HCT116 (cell line): ENCODE data around the gene SCARF1. TPM values are rescaled to one million over a fixed set of nuclear protein-coding genes. Genes with fewer than 3 reads are reported as not detected.

Experiments used
- ATAC-seq: fragments of 200-7000 bp; cut with Tn5 transposase; 2 replicates; pipeline ENCODE4 v1.9.1; 2020; ENCODE audit warnings: mild to moderate bottlenecking, moderate library complexity
- BruUV-seq: library from RNA; stranded (reverse); fragments of 400-500 nt; replicated peaks from 2 replicates; lab custom pipeline; 2021; lab: Mats Ljungman, UMichigan
- CTCF ChIA-PET: fragments of 300-600 bp; sonication (Branson Sonifier 250); formaldehyde crosslinking; loops from one replicate; lab custom pipeline; 2021; ENCODE audit warnings: antibody characterized with exemption; lab: Charles Lee
- POLR2A ChIA-PET: fragments of 300-600, 350-600 bp; sonication (Branson Sonifier 250); formaldehyde crosslinking; loops from one replicate; lab custom pipeline; 2021; ENCODE audit warnings: antibody characterized with exemption; lab: Charles Lee
- RAD21 ChIA-PET, 2 experiments: fragments of 300-600 bp; sonication (Branson Sonifier 250); formaldehyde crosslinking; loops; one replicate each; lab custom pipeline; 2023; ENCODE audit warnings: low total read pairs in 2 of 2; ENCODE audit not compliant: uncharacterized antibody in 2 of 2, unreplicated experiment in 2 of 2, low non-redundant PET in 1 of 2; lab: Charles Lee
- DNase-seq: peaks from one replicate; pipeline ENCODE4 v3.0.0-alpha.2; 2010; ENCODE audit warnings: low read depth, low spot score
- H2AFZ ChIP-seq: fragments of 200-600 bp; shearing (Covaris generic), sonication (generic); 2 replicates; pipeline ENCODE4 v1.6.1; 2017; ENCODE audit warnings: low read depth, mixed run types, mixed read lengths, antibody characterized with exemption, low read length; ENCODE audit not compliant: poor library complexity, severe bottlenecking
- H3K27ac ChIP-seq: 2 replicates; pipeline ENCODE4 v1.5.1; 2012; ENCODE audit warnings: low read depth, low read length
- H3K27me3 ChIP-seq: fragments of 200-600 bp; sonication (generic); 2 replicates; pipeline ENCODE4 v1.6.1; 2016; ENCODE audit warnings: mixed run types, low read length, mixed read lengths; ENCODE audit not compliant: insufficient read depth
- H3K36me3 ChIP-seq, 2 experiments: fragments of 200-500 bp in 1 of 2; fragments of 200-600 bp in 1 of 2; sonication (Bioruptor generic) in 1 of 2; sonication (generic) in 1 of 2; 2 replicates each; pipeline versions ENCODE4 v1.5.1 to v1.6.1; 2014 to 2016; ENCODE audit warnings: low read length in 2 of 2, inconsistent platforms in 1 of 2, mixed read lengths in 1 of 2, mixed run types in 1 of 2; ENCODE audit not compliant: insufficient read depth in 2 of 2, control insufficient read depth in 1 of 2
- H3K4me1 ChIP-seq, 2 experiments: fragments of 200-600 bp in 1 of 2; sonication (generic) in 1 of 2; 2 replicates each; pipeline versions ENCODE4 v1.5.1 to v1.6.1; 2012 to 2017; ENCODE audit warnings: low read length in 2 of 2, inconsistent platforms in 1 of 2, mild to moderate bottlenecking in 1 of 2, mixed read lengths in 1 of 2, mixed run types in 1 of 2, moderate library complexity in 1 of 2; ENCODE audit not compliant: insufficient read depth in 2 of 2, control insufficient read depth in 1 of 2
- H3K4me2 ChIP-seq: fragments of 200-600 bp; sonication (generic); 2 replicates; pipeline ENCODE4 v1.6.1; 2017; ENCODE audit warnings: mixed run types, low read length, mixed read lengths
- H3K4me3 ChIP-seq, 2 experiments: fragments of 200-600 bp in 1 of 2; sonication (generic) in 1 of 2; replicated peaks in 1 of 2; 2 replicates each; pipeline ENCODE4 v1.5.1; 2011 to 2016; ENCODE audit warnings: low read length in 2 of 2, control low read depth in 1 of 2, low read depth in 1 of 2, mild to moderate bottlenecking in 1 of 2, mixed read lengths in 1 of 2, mixed run types in 1 of 2
- H3K79me2 ChIP-seq: fragments of 200-600 bp; sonication (generic); 2 replicates; pipeline ENCODE4 v1.6.1; 2017; ENCODE audit warnings: mild to moderate bottlenecking, mixed run types, low read length, moderate library complexity, mixed read lengths; ENCODE audit not compliant: insufficient read depth
- H3K9ac ChIP-seq: fragments of 200-600 bp; sonication (generic); 2 replicates; pipeline ENCODE4 v1.6.1; 2016; ENCODE audit warnings: low read length, mixed read lengths
- H3K9me2 ChIP-seq: fragments of 200-600 bp; sonication (generic), shearing (Covaris generic); 2 replicates; pipeline ENCODE4 v1.6.1; 2017; ENCODE audit warnings: mixed run types, mild to moderate bottlenecking, moderate library complexity; ENCODE audit not compliant: insufficient read depth
- H3K9me3 ChIP-seq, 2 experiments: fragments of 200-500 bp in 1 of 2; fragments of 200-600 bp in 1 of 2; sonication (Bioruptor generic) in 1 of 2; sonication (generic) in 1 of 2; 2 replicates each; pipeline ENCODE4 v1.6.1; 2014 to 2017; ENCODE audit warnings: low read length in 2 of 2, mixed read lengths in 2 of 2, inconsistent platforms in 1 of 2, low read depth in 1 of 2, mild to moderate bottlenecking in 1 of 2, mixed run types in 1 of 2, moderate library complexity in 1 of 2; ENCODE audit not compliant: control insufficient read depth in 1 of 2, insufficient read depth in 1 of 2
- H4K20me1 ChIP-seq: fragments of 200-600 bp; sonication (generic), shearing (Covaris generic); 2 replicates; pipeline ENCODE4 v1.6.1; 2017; ENCODE audit warnings: mixed run types, mild to moderate bottlenecking, moderate library complexity; ENCODE audit not compliant: insufficient read depth
- ATF3 ChIP-seq: IDR thresholded peaks from 2 replicates; pipeline ENCODE4 v1.6.1; 2012
- REST ChIP-seq: IDR thresholded peaks from 2 replicates; pipeline ENCODE4 v1.6.1; 2012; ENCODE audit warnings: low read depth
- SP1 ChIP-seq: IDR thresholded peaks from 2 replicates; pipeline ENCODE4 v1.6.1; 2012; ENCODE audit warnings: low read depth
- SRF ChIP-seq: IDR thresholded peaks from 2 replicates; pipeline ENCODE4 v1.6.1; 2012; ENCODE audit warnings: low read depth
- ZFX ChIP-seq: fragments of 450-650 bp; IDR thresholded peaks from 2 replicates; pipeline ENCODE4 v1.6.1; 2017
- intact Hi-C: fragments of 100-400 bp; cut with micrococcal nuclease; formaldehyde crosslinking; loops from 2 replicates; pipeline ENCODE4 v1.10.0; 2022
- total RNA-seq: library from RNA; stranded (reverse); gene quantifications from one replicate; pipeline ENCODE4 v1.2.1, GENCODE V29; 2021; ENCODE audit not compliant: unreplicated experiment
- TF ChIP-seq, protein P1 (sequence below): IDR thresholded peaks from 2 replicates; pipeline ENCODE4 v1.6.1; 2012

SCARF1 gene
- total RNA-seq, 1 experiment from 2014 or later = 2.2 TPM

- Histone ChIP-seq H3K4me2 (no peak overlapping the region), H3K4me3 (no peak overlapping the region), H3K27ac (no peak overlapping the region), H3K79me2 (no peaks in the 10 kb centered on the region), H2AFZ (no peak overlapping the region), H3K27me3 (no peaks in the 10 kb centered on the region), H4K20me1 (no peaks in the 10 kb centered on the region), H3K9ac (no peak overlapping the region), H3K4me1 (peaks cover 0 to 4% of the 10 kb centered on the region in 2 experiments; a peak in 2 of 4 replicates), H3K36me3 (no peaks in the 10 kb centered on the region), H3K9me2 (no peaks in the 10 kb centered on the region), H3K9me3 (no peaks in the 10 kb centered on the region)
- no TSS peak for BruUV-seq
- POLR2A ChIA-PET = no interaction called here
- no peak for ATAC-seq
- TF ChIP-seq ZFX (no peak), ATF3 (no peak)
- CTCF ChIA-PET = no interaction called here
- no peak for DNase-seq
- RAD21 ChIA-PET = interaction anchor here in 1 of 2 experiments (0.7 kb wide), 1 partner anchor 578 kb away, joined by 4 read pairs; no protein-coding TSS in a partner anchor
- intact Hi-C loops = loop anchor here (10.0 kb wide), 1 partner anchor 151 kb away; no protein-coding TSS in a partner anchor
Observed at GRCh38 chr17:1635675-1636465, 9.7 kb downstream of the SCARF1 start.

GRCh38 chr17:1634841-1635650, 10.5 kb downstream of the SCARF1 start:
- H2AFZ ChIP-seq = no peak overlapping the region
- no TSS peak for BruUV-seq
- H3K9ac ChIP-seq = no peak overlapping the region
- H3K4me1 ChIP-seq = peaks cover 7 to 13% of the 10 kb centered on the region in 2 experiments
- H3K79me2 ChIP-seq = no peaks in the 10 kb centered on the region
- no peak overlapping the region for H3K27ac ChIP-seq
- POLR2A ChIA-PET = no interaction called here
- CTCF ChIA-PET = no interaction called here
- no peaks in the 10 kb centered on the region for H3K9me2 ChIP-seq
- intact Hi-C loops = loop anchor here (10.0 kb wide), 1 partner anchor 150 kb away; no protein-coding TSS in a partner anchor
- H3K36me3 ChIP-seq = no peaks in the 10 kb centered on the region
- H4K20me1 ChIP-seq = no peaks in the 10 kb centered on the region
- no peak overlapping the region for H3K4me2 ChIP-seq
- TF ChIP-seq SRF (no peak), SP1 (no peak), REST (no peak)
- TF ChIP-seq, protein P1, sequence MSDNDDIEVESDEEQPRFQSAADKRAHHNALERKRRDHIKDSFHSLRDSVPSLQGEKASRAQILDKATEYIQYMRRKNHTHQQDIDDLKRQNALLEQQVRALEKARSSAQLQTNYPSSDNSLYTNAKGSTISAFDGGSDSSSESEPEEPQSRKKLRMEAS = no peak
- DNase-seq (no peak), ATAC-seq (no peak)
- H3K4me3 ChIP-seq = no peak overlapping the region
- no peaks in the 10 kb centered on the region for H3K27me3 ChIP-seq
- RAD21 ChIA-PET = no interaction called here
- no peaks in the 10 kb centered on the region for H3K9me3 ChIP-seq
